Fibroblast of skin of back (primary cell): ENCODE measurements around the gene FHIP1A.

Experiments
- DNase-seq: peaks from one replicate; pipeline ENCODE4 v3.0.0-alpha.2; 2013

Gene FHIP1A

DNA sequence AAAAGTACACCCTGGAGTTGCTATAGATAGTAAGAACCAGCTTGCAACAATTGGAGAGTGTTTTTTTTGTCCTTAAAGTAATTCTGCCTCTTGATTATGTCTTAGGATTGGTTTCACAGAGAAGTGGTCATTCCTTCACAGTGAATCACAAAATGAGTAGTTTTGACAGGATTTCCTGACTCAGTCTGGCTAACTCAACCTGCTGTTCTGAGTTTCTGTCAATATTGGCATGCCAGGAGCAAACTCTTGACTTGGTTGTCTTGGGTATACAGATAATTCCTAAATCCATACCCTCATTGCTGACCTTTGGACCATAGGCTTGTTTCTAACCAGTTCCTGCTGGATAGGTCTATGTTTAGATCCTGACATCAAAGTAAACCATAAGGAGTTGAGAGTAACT is 9.4 kb downstream of the FHIP1A start:
- peak; percentile 90 for DNase-seq

DNA sequence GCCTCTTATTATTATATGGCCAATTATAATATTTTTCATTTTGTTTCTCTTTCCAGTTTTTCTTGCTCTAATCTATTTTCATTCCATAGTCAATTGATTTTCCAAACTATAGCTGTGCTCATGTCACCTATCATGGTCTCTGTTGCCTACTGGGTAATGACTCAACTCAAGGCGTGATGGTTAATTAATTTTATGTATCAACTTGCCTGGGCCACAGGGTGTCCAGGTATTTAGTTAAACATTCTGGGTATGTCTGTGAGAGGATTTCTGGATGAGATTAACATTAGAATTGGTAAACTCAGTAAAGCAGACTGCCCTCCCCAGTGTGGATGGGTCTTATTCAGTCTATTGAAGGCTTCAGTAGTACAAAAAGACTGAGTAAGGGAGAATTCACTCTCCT is 9.9 kb downstream of the FHIP1A start:
- DNase-seq: no peak

DNA sequence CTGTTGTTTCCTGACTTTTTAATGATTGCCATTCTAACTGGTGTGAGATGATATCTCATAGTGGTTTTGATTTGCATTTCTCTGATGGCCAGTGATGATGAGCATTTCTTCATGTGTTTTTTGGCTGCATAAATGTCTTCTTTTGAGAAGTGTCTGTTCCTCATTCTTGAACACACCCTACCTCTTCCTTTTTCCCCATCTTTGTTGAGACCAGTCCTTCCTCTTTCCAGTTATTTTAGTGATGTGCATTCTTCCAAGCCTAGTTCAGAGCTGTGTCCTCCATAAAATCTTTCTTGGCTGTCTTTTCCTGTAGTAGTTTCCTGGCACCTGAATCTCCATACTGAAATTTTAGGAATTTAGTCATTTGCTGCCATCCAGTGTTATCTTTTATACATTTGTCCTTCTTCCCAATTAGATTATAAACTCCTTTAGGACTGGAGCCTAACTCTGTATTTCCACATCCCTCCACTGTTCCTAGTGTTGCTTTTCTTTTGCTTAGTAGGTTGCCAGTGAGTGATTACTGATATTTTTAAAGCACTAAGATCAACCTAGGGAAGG is 11.4 kb downstream of the FHIP1A start:
- no peak for DNase-seq

DNA sequence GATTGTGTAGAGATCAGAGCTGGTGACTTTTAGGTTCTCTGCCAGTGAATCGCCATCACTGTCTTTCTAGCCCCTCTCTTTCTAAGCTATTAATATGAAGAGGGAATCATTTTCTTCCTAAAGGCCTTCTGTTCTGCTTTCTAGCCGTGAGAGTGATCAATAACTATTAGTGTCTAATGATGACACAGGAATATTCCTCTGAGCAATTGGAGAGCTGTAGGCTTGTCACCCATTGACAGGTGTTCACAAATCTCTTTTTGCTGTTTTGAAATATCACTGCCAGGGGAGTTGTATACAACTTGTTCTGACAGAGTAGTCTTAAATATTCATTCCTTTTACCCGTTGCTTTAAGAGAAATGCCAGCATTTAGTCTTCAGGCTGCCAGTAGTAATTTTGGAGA is 13.9 kb downstream of the FHIP1A start:
- DNase-seq: no peak

DNA sequence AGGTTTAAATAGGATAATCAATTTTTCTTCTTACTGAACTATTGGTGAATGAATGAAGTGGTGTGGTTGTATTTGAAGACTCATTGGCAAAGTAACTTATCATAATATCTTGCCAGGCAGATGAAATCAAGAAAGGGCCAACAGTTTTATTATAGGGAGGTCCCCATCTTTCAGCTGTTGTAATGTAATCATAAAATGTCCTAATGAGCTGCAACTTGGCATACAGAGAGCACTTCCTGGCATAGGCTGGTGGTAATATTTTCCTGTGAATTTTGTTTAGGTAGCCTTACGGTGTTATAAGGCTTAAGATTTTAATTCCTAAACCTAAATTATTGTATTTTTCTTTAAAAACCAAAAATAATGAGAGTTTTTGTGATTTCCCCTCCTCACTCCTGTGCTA is 17.5 kb downstream of the FHIP1A start:
- DNase-seq: no peak

DNA sequence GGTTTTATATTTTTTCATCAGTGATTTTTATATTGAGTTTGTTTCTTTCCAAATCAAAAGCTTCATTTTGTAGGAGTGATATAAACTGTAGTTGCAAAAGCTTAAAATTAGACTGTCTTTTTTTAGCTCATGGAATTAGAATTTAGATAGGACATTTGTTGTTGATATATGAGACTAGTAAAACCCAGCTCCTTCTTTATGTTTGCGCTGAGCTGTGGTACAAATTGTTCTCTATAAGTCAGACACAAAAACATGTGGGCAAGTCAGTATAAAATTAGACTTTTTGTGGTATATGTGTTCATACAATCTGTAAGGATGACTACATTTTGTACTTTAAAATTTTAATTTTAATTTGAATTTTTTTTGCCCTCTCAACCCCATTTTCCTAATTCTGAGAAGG is 18.3 kb downstream of the FHIP1A start:
- DNase-seq: no peak

DNA sequence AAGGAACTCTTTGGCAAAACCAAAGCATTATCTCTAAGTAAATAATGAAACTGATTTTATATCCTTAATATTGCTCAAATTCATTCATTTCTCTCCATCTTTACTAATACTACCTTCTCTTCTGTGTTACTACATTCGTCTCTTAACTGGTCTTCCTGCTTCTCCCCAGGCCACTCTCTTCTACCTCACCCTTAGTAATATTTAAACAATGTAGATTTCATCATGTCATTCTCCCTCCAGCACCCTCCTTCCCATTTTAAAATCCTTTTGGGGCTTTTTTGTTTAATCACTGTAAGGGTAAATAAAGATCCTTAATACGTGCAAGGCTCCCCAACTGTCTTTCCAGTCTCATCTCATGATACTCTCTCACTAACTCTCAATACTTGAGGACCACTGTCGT is 19.4 kb downstream of the FHIP1A start:
- no peak for DNase-seq

DNA sequence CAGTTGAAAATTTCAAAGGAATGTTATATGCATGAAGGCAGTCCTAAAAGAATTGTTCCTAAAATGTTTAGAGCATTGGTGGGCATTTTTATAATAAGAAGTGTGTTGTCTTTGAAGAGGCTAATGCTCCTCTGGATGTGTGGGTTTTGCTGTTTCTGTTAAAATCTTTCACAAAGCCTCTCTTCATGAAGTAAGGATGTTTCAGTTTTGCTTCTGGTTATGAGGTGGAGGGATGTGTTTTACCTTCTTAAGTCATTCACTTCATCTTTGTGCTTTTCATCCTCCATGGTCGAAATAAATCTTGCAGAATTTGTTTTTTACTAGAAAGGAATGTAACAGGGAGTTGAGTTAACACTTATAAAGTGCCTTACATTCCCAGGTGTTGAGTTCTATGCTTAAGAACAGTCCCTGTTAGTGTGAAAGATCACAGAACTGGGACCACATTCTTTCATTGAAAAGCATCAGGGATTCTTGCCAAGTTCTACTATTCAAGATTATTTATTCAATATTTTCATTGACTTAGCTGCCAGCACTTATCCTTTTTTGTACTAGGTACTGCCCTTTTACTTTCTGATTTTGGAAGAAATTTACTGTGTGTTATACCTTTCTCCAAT is 21.1 kb downstream of the FHIP1A start:
- no peak for DNase-seq

DNA sequence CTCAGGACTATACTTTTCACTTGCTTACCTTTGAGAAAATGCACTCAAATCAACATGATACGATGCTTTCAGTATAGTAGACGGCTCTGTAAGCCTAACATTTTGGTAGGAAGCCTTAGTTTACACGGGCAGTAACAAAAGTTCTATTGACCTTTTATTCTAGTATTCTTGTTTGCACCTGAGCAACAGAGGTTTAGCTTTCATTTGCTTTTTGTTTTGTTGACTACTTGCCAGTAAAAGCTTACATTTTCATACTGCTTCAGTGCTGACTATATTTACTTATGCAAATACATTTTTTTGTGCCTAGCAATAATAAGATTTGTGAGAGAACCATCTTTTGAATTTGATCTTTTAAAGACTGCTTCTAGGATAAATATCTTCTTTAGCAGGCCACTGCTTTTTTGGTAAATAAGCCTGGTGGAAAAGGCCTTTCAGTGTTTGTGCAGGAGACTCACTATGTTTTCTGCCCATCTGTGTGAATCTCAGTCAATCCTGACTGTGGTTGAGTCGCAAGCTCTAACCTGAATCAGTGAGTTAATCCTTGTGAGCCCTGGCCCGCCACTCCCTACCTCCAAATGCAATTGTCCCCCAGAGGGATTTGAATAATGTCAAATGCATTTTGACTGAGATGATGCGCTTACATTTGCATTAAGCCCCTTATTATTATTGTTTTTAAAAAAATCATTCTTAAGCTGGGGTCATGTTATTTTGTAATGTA is 21.9 kb downstream of the FHIP1A start:
- no peak for DNase-seq

DNA sequence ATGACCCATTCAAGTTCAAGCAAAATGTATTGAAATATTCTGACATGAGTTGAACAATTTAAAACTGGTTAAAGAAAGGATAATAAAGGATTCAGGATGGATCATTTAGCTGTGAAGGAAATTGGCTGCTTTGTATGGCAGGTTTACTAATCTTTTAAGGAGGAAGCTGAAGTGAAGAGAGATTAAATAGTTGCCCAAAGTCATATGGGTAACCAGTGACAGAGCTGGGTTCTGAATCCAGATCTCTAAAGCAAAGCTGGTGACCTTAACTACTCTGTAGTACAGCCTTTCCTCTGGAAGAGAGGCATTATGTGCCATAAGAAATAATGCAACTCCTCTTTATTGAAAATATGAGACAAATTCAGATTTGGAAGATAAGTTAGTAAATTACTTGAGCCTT is 22.8 kb downstream of the FHIP1A start:
- DNase-seq: no peak

DNA sequence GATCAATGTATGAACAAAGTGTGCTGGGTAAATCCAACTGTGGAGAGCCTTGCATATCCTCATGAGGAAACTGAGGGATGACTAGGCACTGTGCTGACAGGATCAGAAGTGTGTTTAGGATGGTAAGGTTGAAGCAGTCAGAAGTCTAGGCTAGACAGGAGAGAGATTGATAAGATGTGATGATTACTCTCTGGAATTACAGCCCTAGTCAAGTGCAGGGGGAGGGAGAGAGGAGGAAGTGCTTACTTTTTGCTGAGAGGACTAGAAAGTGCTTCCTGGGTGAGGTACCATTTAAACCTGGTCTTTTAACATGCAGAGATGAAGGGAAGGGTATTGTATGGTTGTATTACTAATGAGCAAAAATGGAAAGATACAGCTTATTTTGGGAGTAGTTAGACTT is 23.7 kb downstream of the FHIP1A start:
- no peak for DNase-seq

DNA sequence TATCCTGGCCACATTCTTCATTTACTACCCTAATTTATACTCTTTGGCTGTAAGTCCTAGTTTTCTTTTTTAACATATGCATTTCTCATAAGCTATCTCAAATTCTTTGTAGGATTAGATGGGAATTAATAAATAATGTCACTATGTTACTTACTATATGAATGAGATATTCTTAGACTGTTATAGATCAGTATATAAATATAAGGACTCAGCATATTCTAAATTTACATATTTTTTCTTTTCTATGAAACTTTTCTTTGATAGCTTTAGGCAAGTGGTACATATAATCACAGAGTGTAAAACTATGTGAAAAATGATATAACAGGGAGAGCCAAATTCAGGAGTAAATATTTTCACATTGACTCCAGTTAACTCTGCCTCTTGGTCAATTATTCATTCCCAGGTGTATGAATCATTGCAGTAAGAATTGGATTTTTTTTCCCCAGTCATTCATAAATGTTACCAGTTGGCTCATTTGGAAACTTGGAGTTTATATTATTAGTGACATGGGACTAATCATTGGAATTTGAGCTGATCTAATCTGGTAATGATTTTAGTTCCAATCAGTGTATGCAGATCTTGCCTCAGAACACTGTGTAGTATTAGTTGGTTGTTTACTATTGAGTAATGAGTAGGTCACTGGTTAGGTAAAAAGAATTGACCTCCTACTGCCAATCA is 25.3 kb downstream of the FHIP1A start:
- peak; percentile 52 for DNase-seq

DNA sequence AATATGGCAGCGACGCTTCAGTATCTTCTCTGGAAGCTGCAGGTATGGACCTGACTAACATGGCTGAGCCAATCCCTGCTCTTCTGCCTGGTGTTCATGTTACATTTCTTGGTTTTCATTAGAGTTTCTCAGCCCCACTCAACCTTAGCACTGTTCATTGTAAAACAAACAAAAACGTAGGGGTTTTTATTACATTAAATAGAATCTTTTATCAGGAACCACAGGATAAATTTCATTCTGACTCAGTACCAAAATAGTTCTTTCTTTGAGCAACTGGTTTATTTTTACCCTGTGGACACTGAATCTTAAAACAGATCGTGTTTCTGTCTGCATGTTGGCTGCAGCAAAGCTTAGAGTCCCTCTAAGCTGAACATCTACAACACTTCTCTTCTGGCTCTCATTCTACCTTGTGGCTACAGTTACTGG is 27.1 kb downstream of the FHIP1A start:
- DNase-seq: peak; percentile 5

DNA sequence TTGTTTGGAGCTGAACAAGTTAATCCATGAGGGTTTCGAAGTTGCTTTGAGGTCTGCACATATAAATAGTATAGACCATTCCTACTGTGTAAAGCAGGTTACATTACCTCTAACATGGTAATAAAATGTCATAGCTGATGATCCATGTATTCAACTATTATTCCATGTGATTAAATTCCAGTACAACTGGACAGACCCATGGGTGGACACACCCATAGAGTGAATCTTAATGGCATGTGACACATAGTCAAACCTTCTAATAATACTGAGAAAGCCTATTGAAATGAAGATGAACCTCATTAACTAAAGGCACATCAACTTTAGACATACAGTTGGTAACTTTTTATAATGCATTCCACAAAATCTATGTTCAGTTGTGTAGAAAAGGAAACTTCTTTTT is 28.5 kb downstream of the FHIP1A start:
- no peak for DNase-seq

DNA sequence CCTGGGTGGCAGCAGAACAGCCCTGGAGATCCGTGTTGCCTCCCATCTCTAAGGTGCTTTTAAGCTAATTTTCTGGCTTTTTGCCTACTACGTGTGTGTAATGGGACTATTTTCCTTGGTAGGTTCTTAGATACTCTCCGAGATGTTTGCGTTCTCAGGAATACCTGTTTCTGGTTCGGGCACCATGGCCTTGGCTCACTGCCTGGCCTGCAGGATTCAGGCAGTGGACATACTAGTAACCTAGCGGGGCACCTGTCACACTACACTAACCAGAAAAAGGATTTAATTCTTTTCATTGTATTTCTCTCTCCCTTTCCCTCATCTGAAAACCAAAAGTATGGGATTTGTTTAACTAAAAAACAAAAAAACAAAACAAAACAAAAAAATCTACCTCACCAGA is 29.2 kb downstream of the FHIP1A start:
- no peak for DNase-seq

DNA sequence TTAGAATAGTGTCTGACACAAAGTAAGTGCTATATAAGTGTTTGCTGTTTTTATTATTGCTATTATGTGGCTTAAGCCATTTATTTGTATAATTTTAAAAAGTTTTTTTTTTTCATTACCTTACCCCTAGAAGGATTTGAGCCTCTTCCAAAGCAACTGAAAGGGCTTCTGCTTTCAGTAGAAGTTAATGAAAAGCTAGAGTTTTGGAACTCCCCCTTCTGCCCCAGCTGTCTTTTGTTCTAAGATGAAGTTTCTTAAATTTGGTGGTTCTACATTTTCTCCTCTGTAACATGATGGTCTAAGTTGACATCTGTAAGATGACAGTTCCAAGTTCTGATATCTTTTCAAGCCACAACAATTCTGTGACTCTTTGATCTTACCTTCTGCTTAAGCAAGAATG is 30.3 kb downstream of the FHIP1A start:
- DNase-seq: no peak

DNA sequence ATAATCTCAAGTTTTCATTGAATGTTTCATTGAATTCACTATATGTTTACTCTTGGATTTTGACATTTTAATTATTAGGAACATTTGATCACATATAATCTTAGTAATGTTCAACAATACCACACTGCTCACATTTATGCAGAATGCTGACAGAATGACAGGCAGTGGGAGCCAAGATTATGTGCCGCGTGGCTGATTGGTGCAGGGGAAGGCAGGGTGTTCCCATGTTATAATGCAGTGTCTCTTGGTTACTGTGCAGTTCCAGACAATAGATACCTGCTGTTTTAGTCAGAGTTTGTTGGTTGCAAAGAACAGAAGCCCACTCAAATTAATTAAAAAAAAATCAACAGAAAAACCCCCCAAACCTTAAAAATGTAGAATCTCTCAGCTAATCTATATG is 33.0 kb downstream of the FHIP1A start:
- DNase-seq: no peak

DNA sequence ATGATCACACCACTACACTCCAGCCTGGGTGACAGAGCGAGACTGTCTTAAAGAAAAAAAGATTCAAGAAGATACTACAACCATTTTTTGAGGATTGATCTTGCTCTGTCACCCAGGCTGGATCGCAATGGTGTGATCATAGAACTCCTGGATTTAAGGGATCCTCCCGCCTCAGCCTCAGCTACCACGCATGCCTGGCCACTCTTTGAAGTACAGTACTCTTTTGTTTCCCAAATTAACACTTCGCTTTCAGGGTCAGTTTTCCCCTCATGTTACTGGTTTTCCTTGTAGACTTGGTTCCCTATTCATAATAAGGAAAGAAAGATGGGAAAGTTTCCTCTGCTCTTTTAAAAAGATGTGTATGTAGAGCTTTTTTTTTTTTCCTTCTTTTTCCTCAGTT is 34.3 kb downstream of the FHIP1A start:
- DNase-seq: no peak

DNA sequence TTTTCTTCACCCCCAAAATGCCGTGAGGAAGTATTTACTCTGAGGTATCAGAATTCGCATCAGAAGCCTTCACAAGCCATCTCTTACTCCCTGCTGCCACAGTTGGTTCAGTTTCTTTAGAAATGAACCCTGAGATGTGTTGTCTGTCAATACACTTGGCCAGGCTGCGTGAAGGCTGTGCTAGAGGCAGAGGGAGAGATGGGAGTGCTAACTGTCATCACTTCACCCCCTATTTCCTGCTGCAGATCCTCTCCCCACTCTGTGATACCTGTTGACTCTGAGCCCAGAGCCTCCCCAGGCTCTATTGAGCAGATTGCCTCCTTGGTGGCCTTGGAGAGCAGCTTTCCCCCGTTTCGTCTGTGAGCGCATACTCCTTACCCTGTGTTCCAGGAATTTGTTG is 34.8 kb downstream of the FHIP1A start:
- DNase-seq: no peak

DNA sequence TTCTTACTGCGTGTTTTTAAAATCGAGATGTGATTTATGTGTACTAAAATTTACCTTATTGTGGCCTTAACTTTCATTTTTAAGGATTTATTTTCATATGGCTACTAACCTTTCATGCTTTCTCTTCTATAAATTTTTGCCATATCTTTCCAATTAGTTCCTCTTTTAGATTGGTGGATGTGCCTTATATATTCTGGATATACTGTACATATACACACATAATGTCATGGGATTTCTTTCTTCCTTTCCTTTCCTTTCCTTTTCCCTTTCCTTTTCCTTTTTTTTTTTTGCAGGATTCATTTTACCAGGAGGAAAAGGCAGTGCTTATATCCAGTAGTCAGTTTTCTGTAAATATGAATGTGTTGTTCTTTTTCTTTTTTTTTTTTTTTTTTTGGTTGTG is 37.2 kb downstream of the FHIP1A start:
- DNase-seq: no peak

DNA sequence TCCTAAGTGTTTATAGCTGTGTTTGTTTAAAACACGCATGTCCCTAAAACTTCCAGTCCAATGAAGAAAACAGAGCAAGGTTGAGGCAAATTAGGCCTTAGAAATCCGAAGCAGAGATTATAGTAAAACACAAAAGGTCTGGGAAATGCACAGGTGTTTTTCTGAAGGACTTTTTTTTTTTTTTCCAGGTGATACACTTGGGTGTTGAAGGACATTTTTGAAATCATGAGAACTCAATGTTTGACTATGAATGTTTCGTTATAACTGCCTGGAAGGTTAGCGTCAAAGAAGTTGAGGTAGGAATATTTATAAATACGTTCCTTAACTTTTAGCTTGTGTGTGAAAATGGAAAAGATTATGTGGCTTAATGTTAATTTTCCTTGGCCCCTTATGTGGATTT is 45.5 kb downstream of the FHIP1A start:
- DNase-seq: no peak

DNA sequence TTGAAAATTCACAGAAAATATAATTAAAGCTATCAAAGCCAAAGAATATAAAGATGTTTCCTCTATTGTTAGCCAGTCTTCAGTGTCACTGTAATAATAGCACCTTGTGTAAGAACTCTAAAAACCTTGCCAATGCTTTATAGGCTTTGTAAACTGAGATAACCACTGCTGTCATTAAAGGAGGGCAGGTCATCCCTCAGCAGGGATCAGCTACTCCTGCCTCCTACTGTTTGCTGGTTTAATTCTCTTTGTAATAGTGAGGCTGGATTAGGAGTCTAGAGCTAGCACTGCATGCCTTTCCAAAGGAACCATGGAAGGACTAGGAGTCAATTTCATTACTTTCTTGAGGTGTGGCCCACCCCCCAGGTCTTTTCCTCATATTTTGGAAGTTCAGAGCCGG is 46.2 kb downstream of the FHIP1A start:
- DNase-seq: no peak

DNA sequence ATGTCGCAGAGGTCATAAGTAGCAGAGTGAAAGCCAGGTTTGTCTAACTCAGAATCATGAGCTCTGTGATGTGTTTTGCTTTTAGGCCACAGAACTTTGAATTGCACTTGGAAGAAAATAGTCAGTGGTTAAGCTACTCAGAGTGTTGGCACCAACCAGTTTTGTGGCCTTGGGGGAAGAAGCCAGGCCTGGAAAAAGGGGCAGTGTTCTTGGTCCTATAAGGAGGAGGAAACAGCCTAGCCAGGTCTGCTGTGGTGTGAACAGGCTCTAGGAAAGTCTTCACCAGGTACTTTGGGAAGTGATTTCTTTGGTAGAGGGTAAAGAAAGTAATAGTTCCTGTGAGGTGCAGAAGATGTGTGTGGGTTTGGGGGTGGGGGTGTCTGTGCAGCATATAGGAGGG is 49.2 kb downstream of the FHIP1A start:
- no peak for DNase-seq
